GM21717 (cell line): ENCODE results near the gene RSPH1.

ENCODE experiments used
- ATAC-seq: cut with Tn5 transposase; IDR thresholded peaks from one replicate; pipeline ENCODE4 v1.9.1; 2021; ENCODE audit warnings: mild to moderate bottlenecking, moderate library complexity; ENCODE audit not compliant: unreplicated experiment

RSPH1 gene

DNA sequence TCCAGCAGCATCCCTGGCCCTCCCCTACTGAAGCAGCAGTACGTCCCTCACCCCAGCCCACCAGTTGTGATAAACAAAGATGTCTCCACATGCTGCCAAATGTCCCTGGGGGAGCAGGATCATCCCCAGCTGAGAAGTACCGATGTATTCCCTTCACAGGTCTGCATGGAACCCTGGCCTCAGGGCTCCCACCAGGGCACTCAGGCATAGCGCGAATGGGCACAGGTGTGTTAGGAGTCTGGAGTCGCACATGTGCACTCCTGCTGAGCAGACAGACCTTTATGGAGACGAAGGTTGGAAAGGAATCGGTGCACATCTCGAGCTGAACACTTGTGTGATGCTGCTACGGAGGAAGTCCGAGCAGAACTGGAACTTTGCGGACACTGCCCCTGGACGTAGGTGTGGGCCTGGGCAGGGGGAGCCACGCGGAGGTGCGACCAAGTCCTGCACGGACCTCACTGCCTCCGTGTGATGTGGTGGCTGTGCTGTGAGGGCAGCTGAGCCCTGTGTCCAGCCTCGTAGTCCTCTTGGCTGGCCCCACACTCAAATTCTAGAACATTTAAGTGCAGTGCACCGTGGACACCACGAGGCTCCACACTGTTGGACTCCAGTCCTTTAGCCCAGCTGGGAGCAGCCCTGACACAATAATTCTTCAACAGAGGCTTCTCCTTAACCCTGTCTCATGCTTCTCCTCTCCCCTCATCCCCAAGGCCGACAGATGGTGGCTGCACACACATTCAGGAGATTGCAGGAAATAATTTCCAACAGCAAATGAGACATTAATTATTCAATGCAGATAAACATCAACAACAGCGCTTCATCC is 43.4 kb downstream of the RSPH1 start:
- ATAC-seq, result no peak

DNA sequence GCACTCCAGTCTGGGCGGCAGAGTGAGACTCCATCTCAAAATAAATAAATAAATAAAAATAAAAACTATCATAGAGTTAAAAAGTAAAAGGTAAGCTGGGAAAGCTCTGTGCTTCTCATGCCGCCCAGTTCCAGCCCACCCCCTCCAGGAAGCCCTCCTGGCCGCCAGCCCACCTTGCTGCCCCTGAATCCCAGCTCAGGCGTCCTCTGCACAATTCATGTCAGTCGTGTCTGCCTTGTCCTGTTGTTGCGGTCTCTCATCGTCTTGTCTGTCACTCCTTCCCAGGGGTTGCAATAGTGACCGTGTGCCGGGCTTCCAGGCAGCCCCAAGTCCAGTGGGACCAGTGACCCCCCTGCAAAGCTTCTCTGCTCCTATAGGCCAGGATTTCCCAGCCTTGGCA is 44.1 kb downstream of the RSPH1 start:
- no peak for ATAC-seq

DNA sequence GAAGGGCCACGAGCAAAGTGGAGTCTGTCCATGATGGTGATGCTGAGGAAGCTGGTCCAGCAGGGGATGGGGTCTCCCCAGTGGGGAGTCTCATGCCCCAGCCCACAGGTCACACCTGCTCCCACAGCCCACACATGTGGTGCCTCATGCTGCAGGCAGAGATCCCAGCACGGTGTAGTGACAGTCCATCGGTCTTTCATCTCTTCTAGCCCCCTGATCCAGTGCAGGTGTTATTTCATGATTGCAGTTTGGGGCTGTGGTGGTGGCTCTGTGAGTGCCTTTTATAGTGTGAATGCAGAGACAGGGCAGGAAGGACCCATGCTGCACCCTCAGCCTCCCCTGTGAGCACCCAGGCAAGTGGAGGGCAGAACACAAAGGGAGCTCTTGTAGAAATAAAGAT is 47.3 kb downstream of the RSPH1 start:
- ATAC-seq, result no peak

DNA sequence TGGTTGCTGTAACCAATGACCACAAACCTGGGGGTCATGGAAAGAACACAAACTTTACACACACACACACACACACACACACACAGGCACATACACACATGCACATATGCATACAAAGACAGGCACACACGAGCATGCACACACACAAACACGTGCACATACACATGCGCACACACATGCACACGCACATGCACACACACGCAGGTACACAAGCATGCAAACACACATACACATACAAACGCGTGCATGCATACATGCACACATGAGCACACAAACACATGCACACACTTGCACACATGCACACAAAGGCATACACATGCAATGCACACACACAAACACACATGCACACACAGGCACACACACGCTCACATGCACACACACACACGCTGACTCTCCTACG is 48.3 kb downstream of the RSPH1 start:
- no peak for ATAC-seq

DNA sequence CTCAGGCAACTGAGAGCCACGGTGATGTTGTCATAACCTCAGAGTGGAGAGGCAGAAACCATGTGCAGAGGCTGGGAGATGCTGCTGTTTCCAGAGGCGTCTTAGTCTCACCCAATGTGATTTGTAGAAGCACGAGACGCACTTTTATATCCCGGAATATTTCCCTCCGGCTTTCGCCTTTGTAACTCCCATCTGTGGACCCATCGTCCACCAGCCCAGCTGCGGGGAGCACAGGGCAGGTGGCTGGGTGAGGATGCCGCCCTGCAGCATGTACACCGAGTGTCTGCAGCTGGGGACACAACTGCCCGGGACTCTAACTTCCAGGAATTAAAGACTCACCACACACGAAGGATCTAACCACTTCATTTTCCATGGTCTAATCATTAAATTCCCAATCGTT is 48.8 kb downstream of the RSPH1 start:
- no peak for ATAC-seq

DNA sequence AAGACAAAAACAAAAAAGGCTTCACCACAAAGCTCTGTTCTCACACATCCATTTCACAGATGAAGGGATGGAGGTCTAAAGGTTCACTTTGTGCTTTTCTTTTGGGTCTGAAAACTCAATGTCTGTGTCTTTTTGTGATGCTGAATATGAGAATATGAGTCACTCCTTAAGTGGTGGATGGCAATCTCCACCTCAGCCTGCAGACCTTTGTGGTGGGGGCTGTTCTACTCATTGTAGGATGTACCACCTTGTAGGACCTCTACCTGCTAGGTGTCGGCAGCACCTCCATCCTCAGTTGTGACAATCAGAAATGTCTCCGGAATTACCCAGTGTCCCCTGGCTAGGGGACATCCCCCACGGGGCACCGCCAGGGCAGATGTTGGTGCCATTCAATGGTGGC is 49.5 kb downstream of the RSPH1 start:
- ATAC-seq, result no peak

DNA sequence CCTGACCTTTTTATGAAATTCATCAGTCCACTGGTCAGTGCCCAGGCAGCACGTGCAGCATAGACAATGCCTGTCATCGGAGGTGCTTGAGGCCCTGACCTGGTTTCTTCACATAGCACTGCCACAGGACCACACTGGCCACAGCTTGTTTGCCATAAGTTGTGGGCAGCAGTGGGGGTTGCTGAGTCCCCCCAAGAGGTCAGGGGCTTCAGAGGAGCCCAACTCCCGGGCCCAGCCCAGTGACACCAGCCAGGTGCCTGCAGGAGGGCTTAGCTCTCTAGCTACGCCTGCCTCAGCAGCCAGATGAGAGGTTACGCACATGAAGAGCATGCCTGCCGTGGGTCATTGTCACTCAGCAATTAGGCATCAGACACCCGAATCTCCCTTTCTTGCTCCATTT is 50.7 kb downstream of the RSPH1 start:
- no peak for ATAC-seq

DNA sequence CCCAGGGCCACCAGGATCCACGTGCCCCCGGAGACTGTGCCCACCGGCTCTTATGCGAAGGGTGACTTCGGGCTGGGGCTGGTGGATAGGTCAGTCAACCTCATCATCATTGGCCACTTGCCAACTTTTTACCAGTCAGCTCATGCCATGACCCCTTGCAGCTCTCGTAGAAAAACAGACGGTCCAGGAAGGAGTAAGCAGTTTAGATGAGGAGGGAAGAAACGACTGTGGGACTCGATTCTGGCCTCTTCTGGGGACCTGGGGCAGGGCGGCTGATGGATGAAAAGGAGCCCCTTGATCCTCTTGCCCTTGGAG is 51.3 kb downstream of the RSPH1 start:
- ATAC-seq, result no peak

DNA sequence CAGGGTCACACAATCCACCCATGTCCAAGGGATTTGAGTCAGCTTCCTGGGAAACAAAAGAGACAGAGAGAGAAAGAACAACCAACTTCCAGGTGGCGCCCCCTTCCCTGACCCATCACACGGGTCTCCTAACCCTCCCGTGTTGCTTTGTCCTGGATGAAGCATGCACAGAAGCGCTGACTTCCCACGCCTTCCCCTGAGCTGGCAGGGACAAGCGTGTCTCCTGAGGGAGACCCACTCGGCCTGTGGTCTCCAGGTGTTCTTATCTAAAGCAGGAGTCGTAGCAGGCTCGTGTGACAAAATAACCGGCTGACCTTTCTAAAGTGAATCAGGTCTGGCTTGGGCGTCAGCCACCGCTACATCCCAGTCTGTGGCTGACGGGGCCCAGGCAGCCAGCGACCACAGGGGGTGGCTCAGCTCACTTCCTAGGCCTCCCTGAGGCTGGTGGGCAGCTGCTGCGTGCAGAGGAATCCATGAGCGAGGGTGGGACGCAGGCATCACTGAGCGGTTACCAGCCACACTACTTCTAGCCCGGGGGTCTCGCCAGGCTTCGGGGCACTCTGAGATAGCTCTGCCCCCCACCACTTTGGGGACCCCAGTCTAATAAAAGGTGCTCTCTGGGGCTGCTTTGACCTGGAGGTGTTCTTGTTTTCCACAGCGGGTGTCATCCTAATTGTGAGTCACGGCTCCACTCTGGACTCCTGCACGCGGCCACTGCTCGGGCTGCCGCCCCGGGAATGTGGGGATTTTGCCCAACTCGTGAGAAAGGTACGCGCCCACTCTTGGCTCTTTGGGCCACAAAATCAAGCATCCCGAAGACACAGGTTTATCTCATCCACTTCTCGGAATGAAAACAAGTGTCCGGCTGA is 51.9 kb downstream of the RSPH1 start:
- no peak for ATAC-seq

DNA sequence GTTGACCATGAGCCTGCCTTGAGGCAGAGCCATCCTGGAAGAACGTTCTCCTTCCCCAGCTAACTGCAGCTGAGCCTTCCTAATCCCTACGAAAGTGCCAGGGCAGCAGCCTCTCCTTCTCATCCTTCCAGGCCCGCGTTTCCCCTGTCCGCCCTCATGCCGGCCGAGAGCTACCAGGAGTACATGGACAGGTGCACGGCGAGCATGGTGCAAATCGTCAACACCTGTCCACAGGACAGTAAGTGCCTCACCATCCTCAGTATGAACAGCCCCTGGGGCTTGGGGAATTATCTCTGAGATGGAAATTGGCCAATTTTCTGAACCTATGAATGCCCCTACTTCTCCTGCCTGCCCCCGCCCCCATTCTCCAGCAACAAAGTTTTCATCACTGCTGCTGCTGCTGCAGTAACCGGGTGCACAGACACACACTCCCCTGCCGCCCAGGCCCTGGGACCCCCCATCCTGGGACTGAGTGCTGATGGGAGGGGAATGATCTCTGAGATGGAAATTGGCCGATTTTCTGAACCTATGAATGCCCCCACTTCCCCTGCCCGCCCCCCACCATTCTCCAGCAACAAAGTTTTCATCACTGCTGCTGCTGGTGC is 52.7 kb downstream of the RSPH1 start:
- no peak for ATAC-seq

DNA sequence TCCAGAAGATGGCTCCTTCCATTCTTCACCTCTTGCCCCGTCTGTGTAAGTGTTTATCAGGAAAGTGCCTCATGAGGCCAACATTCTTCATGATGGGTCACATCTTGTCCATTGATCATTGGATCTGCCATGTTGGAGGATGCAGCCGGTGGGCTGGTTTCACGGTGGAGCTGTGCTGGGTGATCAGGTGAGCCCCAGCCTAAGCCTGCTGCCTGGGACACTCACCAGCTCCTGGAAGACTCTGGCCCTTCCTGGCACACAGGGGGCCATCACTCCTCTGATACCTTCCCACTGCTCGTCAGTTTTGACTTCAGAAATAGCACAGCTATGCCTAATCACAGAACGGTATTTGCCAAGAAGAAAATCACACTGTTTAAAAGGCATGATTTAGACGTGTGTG is 54.1 kb downstream of the RSPH1 start:
- ATAC-seq, result no peak

DNA sequence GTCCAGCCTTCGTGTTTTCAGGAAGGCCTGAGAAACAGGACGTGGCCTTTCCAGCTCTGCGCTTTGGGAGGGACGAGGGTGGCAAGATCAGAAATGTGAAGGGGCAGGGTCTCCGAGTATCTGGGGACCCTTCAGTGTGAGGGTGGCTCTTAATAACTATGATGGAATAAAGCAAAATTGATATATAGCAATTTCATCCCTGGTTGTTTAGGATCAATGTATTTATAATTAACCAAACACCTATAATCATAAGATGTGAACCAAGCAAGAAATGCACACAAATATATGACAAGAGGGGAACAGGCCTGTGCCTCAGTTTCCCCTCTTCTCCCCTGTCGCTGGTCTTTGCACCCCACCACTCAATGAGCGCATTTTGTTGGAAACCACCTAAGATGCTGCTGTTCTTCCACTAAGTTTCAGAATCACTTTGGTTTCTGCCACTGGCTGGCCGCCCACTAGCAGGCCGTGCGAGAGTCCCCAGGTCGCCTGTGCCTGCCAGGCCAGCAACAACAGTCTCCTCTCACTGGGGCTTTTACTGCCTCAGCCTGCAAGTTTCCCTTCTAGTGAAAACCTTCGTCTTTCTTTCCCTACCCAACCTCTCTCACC is 55.7 kb downstream of the RSPH1 start:
- no peak for ATAC-seq

DNA sequence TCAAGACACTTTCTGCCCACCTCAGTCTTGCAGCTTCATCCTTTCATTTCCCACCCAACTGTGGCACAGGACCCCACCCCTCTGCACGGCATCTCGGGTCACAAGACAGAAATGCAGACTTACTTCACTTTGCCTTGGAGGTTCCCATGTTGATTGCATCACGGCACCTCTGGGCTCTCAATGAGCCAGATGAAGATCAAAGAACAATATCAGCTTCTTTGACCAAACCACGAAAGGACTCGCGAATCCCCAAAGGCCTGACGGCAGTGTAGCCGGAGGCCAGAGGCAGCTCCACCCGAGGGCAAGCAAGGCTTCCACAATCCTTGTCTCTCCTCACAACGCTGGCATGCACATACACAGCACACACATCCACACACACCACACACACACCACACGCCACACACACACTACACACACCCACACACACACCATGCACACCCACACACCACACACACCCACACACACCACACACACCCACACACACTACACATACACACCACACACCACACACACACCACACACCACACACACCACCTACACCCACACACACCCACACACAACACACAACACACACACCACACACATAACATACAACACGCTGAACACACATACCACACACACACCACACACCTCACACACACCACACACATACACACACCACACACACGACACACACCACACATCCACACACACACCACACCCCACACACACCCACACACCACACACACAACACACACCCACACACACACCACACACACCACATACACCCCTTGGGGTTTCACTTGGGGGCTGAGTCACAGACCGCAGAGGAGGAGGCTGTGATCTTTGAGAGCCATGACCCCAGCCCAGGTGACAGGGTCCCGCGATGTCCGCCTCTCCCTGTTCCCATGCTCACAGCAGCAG is 56.5 kb downstream of the RSPH1 start:
- ATAC-seq, result no peak

DNA sequence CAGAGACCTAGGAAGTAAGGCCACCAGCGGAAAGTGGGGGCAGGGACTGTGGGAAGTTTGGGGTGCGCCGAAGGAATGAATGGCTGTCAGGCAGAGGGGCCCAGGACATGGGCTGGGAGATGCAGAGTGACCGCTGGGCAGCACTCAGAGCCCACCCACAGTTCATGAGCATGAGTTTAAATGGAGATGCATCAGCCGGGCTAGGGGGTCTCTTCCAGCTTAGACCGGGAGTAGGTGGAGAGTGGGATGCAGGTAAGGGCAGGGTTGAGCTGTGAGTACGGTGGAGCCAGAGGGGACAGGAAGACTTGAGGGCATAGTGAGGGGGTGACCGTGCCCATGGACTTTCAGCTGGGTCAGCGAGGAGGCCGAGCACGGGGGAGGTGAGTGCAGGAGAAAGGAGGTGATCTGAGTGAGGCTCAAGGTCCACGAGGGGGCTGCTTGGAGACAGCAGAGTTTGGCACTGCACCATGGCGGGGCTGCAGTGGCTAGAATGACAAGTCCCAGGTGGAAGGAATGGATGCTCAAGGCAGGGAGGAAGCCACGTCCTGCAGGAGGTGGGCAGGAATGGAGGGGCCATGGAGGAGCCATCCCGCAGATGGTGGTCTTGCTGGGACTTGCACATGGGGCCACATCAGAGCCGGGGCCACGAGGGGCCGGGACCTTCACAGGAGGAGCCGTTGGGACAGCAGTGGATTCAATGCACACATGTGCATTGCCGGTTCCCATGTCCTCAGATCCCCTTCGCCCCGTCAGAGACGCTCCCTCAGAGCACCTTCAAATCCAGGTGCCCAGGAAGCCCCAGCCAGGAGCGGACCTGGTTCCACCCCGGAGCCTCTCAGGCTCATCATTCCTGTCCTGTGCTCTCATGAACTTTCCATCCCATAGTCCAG is 57.5 kb downstream of the RSPH1 start:
- ATAC-seq, result no peak

DNA sequence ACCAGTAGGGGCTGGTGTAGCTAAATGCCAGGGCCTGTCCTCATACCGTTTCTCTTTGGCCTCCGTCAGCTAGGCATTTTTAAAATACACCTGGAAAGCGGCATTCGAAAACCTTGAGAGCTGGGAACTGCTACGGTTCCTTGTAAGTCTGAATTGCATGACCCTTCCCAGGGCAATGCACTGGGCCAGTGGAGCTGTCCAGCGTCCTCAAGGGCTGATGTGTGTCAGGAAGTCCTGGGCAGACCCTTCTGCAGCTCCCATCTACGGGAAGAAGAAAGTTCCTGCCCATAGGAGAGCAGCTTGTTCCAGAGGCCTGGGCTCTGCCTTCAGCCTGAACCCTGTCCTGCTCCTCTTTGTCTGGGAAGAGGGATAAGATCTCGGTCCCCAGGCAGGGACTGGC is 58.2 kb downstream of the RSPH1 start:
- no peak for ATAC-seq

DNA sequence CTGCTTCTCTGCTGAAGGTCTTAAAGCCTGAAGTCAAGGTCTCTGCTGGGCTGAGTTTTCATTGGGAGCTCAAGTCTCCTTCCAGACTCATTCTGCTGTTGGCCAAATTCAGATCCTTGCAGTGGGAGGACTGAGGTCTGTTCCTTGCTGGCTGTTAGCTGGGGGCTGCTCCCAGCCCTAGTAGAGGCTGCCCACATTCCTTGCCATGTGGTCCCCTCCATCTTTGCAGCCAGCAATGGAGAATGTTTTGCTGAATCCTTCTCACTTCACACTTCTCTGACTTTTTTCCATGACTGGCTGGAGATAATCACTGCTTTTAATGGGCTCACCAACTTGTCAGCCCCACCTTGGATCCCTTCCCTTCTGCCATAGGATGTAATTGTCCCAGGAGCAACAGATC is 59.1 kb downstream of the RSPH1 start:
- no peak for ATAC-seq

DNA sequence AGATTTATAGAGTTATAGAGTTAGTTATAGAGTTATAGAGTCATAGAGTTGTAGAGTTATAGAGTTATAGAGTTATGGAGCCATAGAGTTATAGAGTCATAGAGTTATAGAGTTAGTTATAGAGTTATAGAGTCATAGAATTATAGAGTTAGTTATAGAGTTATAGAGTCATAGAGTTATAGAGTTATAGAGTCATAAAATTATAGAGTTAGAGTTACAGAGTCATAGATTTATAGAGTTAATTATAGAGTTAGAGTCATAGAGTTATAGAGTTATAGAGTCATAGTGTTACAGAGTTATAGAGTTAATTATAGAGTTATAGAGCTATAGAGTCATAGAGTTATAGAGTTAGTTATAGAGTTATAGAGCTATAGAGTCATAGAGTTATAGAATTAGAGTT is 60.2 kb downstream of the RSPH1 start:
- ATAC-seq, result no peak

DNA sequence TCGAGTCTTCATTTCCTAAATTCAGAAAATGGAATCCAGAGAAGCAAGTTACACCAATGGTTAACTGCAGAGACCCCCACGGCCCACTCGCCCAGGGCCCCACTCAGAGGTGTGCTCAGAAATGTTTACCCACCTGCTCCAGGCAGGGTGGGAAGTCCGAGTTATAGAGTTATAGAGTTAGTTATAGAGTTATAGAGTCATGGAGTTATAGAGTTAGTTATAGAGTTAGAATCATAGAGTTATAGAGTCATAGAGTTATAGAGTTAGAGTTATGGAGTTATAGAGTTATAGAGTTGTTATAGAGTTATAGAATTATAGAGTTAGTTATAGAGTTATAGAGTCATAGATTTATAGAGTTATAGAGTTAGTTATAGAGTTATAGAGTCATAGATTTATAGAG is 60.6 kb downstream of the RSPH1 start:
- ATAC-seq, result no peak

DNA sequence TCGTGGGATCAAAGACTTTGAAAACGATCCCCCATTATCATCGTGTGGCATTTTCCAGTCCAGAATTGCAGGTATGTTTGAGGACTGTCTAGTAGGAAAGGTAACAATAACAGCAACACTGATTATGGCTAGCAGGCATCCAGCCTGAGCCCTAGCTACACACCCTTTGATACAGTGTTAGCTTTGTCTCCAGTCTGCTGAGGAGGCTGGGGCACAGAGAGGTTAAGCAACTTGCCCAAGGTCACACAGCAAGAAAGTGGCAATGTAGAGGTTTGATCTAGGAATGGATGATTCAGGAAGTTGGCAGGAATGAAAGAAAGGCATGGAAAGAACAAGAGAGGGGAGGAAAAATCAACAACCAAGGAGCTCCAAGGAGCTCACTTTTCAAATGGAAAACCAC is 61.1 kb downstream of the RSPH1 start:
- no peak for ATAC-seq
